WTC11 (cell line): ENCODE results near the gene TAPBP. TPM values are rescaled to one million over a fixed set of nuclear protein-coding genes. Genes with fewer than 3 reads are reported as not detected.

Experiments
- ATAC-seq: fragments of 200-7000 bp; cut with Tn5 transposase; 2 replicates; pipeline ENCODE4 v1.10.0; 2021; ENCODE audit warnings: mild to moderate bottlenecking, moderate library complexity
- CTCF ChIA-PET: fragments of 300-600 bp; sonication (Branson Sonifier 250); formaldehyde crosslinking; loops from one replicate; lab custom pipeline; 2021; ENCODE audit warnings: antibody characterized with exemption; lab: Charles Lee
- POLR2A ChIA-PET: fragments of 350-600 bp; sonication (Branson Sonifier 250); formaldehyde crosslinking; loops from one replicate; lab custom pipeline; 2021; ENCODE audit warnings: antibody characterized with exemption; lab: Charles Lee
- DNase-seq: peaks from one replicate; pipeline ENCODE4 v3.0.0; 2021; ENCODE audit warnings: low spot score
- H3K27ac Mint-ChIP-seq: 2 replicates; pipeline ENCODE4 v1.8.0; 2021; ENCODE audit warnings: mixed read lengths
- H3K27me3 Mint-ChIP-seq: 2 replicates; pipeline ENCODE4 v1.8.0; 2021; ENCODE audit warnings: low read depth, mild to moderate bottlenecking, moderate library complexity, mixed read lengths
- H3K36me3 Mint-ChIP-seq: 2 replicates; pipeline ENCODE4 v1.8.0; 2021; ENCODE audit warnings: mixed read lengths
- H3K4me1 Mint-ChIP-seq: 2 replicates; pipeline ENCODE4 v1.8.0; 2022; ENCODE audit warnings: mixed read lengths
- H3K4me3 Mint-ChIP-seq: 2 replicates; pipeline ENCODE4 v1.8.0; 2021; ENCODE audit warnings: mild to moderate bottlenecking, moderate library complexity, mixed read lengths
- H3K9me3 Mint-ChIP-seq: 2 replicates; pipeline ENCODE4 v1.8.0; 2021; ENCODE audit warnings: mixed read lengths
- CREB1 ChIP-seq: sonication (generic); formaldehyde crosslinking; IDR thresholded peaks from 2 replicates; pipeline ENCODE4 v1.8.0; 2023; ENCODE audit warnings: mild to moderate bottlenecking, missing genetic modification reagents
- E2F5 ChIP-seq: sonication (generic); formaldehyde crosslinking; IDR thresholded peaks from 2 replicates; pipeline ENCODE4 v1.8.1; 2022; ENCODE audit warnings: mild to moderate bottlenecking, moderate library complexity, missing genetic modification reagents
- ELF4 ChIP-seq: sonication (generic); formaldehyde crosslinking; IDR thresholded peaks from 2 replicates; pipeline ENCODE4 v1.8.1; 2022; ENCODE audit warnings: low read depth, mild to moderate bottlenecking, moderate library complexity, missing genetic modification reagents
- FOXP4 ChIP-seq: sonication (generic); formaldehyde crosslinking; IDR thresholded peaks from 2 replicates; pipeline ENCODE4 v1.8.0; 2022; ENCODE audit warnings: mild to moderate bottlenecking, missing genetic modification reagents
- GABPB1 ChIP-seq: sonication (generic); formaldehyde crosslinking; IDR thresholded peaks from 2 replicates; pipeline ENCODE4 v1.8.1; 2023; ENCODE audit warnings: mild to moderate bottlenecking, missing genetic modification reagents
- HMGA2 ChIP-seq: fragments of 250-450 bp; sonication (Bioruptor Pico); IDR thresholded peaks from 2 replicates; pipeline ENCODE4 v1.4.0; 2021; ENCODE audit warnings: mild to moderate bottlenecking, moderate library complexity
- IRF2 ChIP-seq: sonication (generic); formaldehyde crosslinking; IDR thresholded peaks from 2 replicates; pipeline ENCODE4 v1.8.0; 2022; ENCODE audit warnings: low read depth, missing genetic modification reagents, borderline replicate concordance
- MXD4 ChIP-seq: fragments of 250-450 bp; sonication (Bioruptor Pico); IDR thresholded peaks from 2 replicates; pipeline ENCODE4 v1.8.0; 2021; ENCODE audit warnings: mild to moderate bottlenecking, moderate library complexity, borderline replicate concordance
- ZBTB21 ChIP-seq: sonication (generic); formaldehyde crosslinking; IDR thresholded peaks from 2 replicates; pipeline ENCODE4 v1.8.1; 2023; ENCODE audit warnings: mild to moderate bottlenecking, missing genetic modification reagents, borderline replicate concordance
- ZBTB43 ChIP-seq: sonication (generic); formaldehyde crosslinking; IDR thresholded peaks from 2 replicates; pipeline ENCODE4 v1.8.1; 2023; ENCODE audit warnings: mild to moderate bottlenecking, missing genetic modification reagents
- ZNF138 ChIP-seq: sonication (generic); formaldehyde crosslinking; conservative IDR thresholded peaks from 2 replicates; pipeline ENCODE4 v1.8.1; 2022; ENCODE audit warnings: mild to moderate bottlenecking, moderate library complexity, missing genetic modification reagents
- ZNF416 ChIP-seq: fragments of 250-450 bp; sonication (Bioruptor Pico); IDR thresholded peaks from 2 replicates; pipeline ENCODE4 v1.9.0; 2021; ENCODE audit warnings: mild to moderate bottlenecking, inconsistent platforms
- ZNF512 ChIP-seq: sonication (generic); formaldehyde crosslinking; IDR thresholded peaks from 2 replicates; pipeline ENCODE4 v1.8.1; 2022; ENCODE audit warnings: missing genetic modification reagents, borderline replicate concordance
- ZNF671 ChIP-seq: fragments of 250-450 bp; sonication (Bioruptor Pico); IDR thresholded peaks from 2 replicates; pipeline ENCODE4 v1.8.0; 2021; ENCODE audit warnings: mild to moderate bottlenecking
- total RNA-seq: library from RNA; stranded (reverse); gene quantifications from 3 replicates; pipeline ENCODE4 v1.2.3, GENCODE V29; 2021
- TF ChIP-seq, protein P1 (sequence below): sonication (generic); formaldehyde crosslinking; IDR thresholded peaks from 2 replicates; pipeline ENCODE4 v1.8.1; 2023; ENCODE audit warnings: mild to moderate bottlenecking, missing genetic modification reagents, borderline replicate concordance
- TF ChIP-seq, protein P2 (sequence below): sonication (generic); formaldehyde crosslinking; IDR thresholded peaks from 2 replicates; pipeline ENCODE4 v1.8.0; 2023; ENCODE audit warnings: missing genetic modification reagents, mild to moderate bottlenecking, borderline replicate concordance
- TF ChIP-seq, protein P3 (sequence below): sonication (generic); formaldehyde crosslinking; IDR thresholded peaks from 2 replicates; pipeline ENCODE4 v1.8.0; 2022; ENCODE audit warnings: mild to moderate bottlenecking, missing genetic modification reagents

Gene TAPBP
- total RNA-seq, 1 experiment from 2014 or later, result 43.5 TPM

- TF ChIP-seq, protein P1, sequence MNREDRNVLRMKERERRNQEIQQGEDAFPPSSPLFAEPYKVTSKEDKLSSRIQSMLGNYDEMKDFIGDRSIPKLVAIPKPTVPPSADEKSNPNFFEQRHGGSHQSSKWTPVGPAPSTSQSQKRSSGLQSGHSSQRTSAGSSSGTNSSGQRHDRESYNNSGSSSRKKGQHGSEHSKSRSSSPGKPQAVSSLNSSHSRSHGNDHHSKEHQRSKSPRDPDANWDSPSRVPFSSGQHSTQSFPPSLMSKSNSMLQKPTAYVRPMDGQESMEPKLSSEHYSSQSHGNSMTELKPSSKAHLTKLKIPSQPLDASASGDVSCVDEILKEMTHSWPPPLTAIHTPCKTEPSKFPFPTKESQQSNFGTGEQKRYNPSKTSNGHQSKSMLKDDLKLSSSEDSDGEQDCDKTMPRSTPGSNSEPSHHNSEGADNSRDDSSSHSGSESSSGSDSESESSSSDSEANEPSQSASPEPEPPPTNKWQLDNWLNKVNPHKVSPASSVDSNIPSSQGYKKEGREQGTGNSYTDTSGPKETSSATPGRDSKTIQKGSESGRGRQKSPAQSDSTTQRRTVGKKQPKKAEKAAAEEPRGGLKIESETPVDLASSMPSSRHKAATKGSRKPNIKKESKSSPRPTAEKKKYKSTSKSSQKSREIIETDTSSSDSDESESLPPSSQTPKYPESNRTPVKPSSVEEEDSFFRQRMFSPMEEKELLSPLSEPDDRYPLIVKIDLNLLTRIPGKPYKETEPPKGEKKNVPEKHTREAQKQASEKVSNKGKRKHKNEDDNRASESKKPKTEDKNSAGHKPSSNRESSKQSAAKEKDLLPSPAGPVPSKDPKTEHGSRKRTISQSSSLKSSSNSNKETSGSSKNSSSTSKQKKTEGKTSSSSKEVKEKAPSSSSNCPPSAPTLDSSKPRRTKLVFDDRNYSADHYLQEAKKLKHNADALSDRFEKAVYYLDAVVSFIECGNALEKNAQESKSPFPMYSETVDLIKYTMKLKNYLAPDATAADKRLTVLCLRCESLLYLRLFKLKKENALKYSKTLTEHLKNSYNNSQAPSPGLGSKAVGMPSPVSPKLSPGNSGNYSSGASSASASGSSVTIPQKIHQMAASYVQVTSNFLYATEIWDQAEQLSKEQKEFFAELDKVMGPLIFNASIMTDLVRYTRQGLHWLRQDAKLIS (CRISPR knock-in tag), result no peak
- no peak for TF ChIP-seq ZNF416
- no peak for TF ChIP-seq HMGA2 (CRISPR knock-in tag)
- no peak for TF ChIP-seq MXD4 (CRISPR knock-in tag)
- TF ChIP-seq ZNF138, result no peak
- no peak for TF ChIP-seq ZBTB21 (CRISPR knock-in tag)
- TF ChIP-seq GABPB1 (CRISPR knock-in tag), result no peak
- TF ChIP-seq, protein P2, sequence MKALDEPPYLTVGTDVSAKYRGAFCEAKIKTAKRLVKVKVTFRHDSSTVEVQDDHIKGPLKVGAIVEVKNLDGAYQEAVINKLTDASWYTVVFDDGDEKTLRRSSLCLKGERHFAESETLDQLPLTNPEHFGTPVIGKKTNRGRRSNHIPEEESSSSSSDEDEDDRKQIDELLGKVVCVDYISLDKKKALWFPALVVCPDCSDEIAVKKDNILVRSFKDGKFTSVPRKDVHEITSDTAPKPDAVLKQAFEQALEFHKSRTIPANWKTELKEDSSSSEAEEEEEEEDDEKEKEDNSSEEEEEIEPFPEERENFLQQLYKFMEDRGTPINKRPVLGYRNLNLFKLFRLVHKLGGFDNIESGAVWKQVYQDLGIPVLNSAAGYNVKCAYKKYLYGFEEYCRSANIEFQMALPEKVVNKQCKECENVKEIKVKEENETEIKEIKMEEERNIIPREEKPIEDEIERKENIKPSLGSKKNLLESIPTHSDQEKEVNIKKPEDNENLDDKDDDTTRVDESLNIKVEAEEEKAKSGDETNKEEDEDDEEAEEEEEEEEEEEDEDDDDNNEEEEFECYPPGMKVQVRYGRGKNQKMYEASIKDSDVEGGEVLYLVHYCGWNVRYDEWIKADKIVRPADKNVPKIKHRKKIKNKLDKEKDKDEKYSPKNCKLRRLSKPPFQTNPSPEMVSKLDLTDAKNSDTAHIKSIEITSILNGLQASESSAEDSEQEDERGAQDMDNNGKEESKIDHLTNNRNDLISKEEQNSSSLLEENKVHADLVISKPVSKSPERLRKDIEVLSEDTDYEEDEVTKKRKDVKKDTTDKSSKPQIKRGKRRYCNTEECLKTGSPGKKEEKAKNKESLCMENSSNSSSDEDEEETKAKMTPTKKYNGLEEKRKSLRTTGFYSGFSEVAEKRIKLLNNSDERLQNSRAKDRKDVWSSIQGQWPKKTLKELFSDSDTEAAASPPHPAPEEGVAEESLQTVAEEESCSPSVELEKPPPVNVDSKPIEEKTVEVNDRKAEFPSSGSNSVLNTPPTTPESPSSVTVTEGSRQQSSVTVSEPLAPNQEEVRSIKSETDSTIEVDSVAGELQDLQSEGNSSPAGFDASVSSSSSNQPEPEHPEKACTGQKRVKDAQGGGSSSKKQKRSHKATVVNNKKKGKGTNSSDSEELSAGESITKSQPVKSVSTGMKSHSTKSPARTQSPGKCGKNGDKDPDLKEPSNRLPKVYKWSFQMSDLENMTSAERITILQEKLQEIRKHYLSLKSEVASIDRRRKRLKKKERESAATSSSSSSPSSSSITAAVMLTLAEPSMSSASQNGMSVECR (CRISPR knock-in tag), result no peak
- TF ChIP-seq FOXP4, result no peak
These were observed 8.8 kb downstream of the TAPBP start (continued) for GRCh38 chr6:33305052-33305451.

GRCh38 chr6:33304216-33304615, 9.7 kb downstream of the TAPBP start:
- H3K9me3 Mint-ChIP-seq, result no peaks in the 10 kb centered on the region
- no peak overlapping the region for H3K27ac Mint-ChIP-seq
- ATAC-seq, result no peak
- peaks cover 9% of the 10 kb centered on the region; the same call in 1 of the 2 replicates for H3K36me3 Mint-ChIP-seq
- POLR2A ChIA-PET, result no interaction called here
- no peak overlapping the region for H3K4me3 Mint-ChIP-seq
- no peak for DNase-seq
- no peaks in the 10 kb centered on the region for H3K27me3 Mint-ChIP-seq
- H3K4me1 Mint-ChIP-seq, result peaks cover 12% of the 10 kb centered on the region
- CTCF ChIA-PET, result no interaction called here
- TF ChIP-seq ELF4 (CRISPR knock-in tag), result no peak
- TF ChIP-seq ZBTB43, result no peak
- TF ChIP-seq CREB1 (CRISPR knock-in tag), result no peak
- TF ChIP-seq E2F5 (CRISPR knock-in tag), result no peak
- TF ChIP-seq, protein P3, sequence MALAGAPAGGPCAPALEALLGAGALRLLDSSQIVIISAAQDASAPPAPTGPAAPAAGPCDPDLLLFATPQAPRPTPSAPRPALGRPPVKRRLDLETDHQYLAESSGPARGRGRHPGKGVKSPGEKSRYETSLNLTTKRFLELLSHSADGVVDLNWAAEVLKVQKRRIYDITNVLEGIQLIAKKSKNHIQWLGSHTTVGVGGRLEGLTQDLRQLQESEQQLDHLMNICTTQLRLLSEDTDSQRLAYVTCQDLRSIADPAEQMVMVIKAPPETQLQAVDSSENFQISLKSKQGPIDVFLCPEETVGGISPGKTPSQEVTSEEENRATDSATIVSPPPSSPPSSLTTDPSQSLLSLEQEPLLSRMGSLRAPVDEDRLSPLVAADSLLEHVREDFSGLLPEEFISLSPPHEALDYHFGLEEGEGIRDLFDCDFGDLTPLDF (CRISPR knock-in tag), result no peak
- TF ChIP-seq IRF2 (CRISPR knock-in tag), result no peak
- TF ChIP-seq ZNF671 (CRISPR knock-in tag), result no peak
- no peak for TF ChIP-seq ZNF512
- TF ChIP-seq, all 79 proteins: peak for 0
